Activated naive CD4-positive, alpha-beta T cell treated with anti-CD3 and anti-CD28 coated beads, Interleukin-2, amount 50 U/mL, for 24 hours (primary cell): ENCODE results near the gene RBM17.
A peak's percentile ranks its signal among the peaks of the same experiment; 100 is the strongest.

Experiments
- H3K27ac Mint-ChIP-seq: one replicate; pipeline ENCODE4 v1.8.0; 2021; ENCODE audit warnings: mild to moderate bottlenecking, mixed read lengths
- H3K27me3 Mint-ChIP-seq: one replicate; pipeline ENCODE4 v1.8.0; 2021; ENCODE audit warnings: mixed read lengths
- H3K36me3 Mint-ChIP-seq: one replicate; pipeline ENCODE4 v1.8.0; 2021; ENCODE audit warnings: mixed read lengths
- H3K4me1 Mint-ChIP-seq: one replicate; pipeline ENCODE4 v1.8.0; 2021; ENCODE audit warnings: mixed read lengths
- H3K4me3 Mint-ChIP-seq: one replicate; pipeline ENCODE4 v1.8.0; 2021; ENCODE audit warnings: mild to moderate bottlenecking, mixed read lengths
- H3K9me3 Mint-ChIP-seq: one replicate; pipeline ENCODE4 v1.8.0; 2021; ENCODE audit warnings: mixed read lengths

The RBM17 gene

DNA sequence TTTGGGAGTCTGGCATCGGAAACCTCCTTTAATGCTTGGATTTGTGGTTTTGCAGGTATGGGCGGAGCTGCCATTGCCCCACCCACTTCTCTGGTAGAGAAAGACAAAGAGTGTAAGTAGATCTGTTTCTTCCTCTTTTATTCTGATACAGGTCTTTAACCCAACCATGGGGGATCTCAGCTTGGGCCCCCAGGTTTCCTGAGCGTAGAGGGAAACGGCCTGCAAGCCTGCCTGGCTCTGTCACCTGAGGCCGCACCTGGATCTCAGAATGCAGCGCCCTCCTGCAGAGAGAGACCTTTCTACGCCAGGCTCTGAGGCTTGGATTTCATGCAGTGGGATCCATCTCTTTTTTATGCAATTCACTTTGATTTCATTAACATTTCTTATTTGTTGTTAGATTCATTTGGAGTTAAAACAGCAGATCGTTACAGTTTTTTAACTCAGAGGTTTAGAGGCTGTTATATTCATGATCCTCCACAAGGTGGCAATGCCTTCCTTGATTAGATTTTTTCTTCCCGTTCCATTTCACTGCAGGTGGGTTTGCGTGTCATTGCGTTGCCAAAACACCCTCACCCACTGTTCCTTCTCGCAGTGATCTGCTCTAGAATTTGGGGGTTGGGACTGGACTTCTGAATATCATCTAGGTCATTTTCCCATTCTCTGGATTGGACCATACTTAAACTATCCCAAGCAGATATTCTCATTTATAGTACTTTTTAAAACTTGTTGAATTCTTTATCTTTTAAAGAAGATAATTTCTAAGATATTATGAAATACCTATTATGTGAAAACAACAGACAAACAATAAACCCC, 20.0 kb downstream of the RBM17 start:
- Mint-ChIP-seq H3K27me3 (no peaks in the 10 kb centered on the region), H3K9me3 (no peaks in the 10 kb centered on the region), H3K27ac (peak overlapping the region; percentile 89), H3K4me1 (peaks cover 20% of the 10 kb centered on the region), H3K36me3 (peaks cover 28% of the 10 kb centered on the region), H3K4me3 (no peak overlapping the region)

DNA sequence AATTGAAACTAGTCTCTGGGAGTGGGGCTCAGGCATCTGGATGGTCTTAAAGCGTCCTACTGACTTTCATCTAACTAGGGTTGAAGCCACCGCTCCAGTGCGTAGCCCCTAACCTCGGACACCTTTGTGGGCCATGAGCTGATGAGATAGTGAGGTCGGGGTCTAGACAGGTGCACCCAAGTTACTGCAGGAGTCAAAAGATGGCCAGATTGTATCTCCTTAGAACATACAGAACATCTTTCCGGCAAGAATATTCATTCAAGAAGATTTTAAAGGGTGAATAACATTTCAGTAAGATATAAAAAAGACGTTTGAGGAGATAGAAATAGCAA, 20.6 kb downstream of the RBM17 start:
- Mint-ChIP-seq H3K36me3 (peaks cover 31% of the 10 kb centered on the region), H3K9me3 (no peaks in the 10 kb centered on the region), H3K4me1 (peaks cover 22% of the 10 kb centered on the region), H3K27ac (peak overlapping the region; percentile 39), H3K27me3 (no peaks in the 10 kb centered on the region), H3K4me3 (no peak overlapping the region)

DNA sequence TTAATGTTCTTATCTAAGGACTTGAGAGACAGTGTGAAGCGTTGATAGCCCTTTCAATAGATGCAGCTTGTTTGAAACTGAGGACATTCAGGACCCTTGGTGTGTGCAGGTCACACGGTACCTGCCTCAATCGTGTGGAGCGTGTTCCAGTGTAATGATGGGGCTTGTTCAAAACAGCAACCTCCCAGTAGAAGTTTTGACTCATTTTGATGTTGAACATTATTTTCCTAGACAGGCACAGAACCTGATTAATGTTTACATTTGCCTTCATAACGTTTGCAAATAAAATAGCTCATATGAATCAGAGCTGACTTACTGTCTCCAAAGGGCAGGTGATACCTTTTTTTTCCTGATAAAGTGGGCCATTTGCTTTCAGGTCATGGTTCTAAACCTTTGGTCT, 21.3 kb downstream of the RBM17 start:
- peak overlapping the region; percentile 39 for H3K27ac Mint-ChIP-seq
- no peak overlapping the region for H3K4me3 Mint-ChIP-seq
- peaks cover 22% of the 10 kb centered on the region for H3K4me1 Mint-ChIP-seq
- H3K36me3 Mint-ChIP-seq, result peaks cover 31% of the 10 kb centered on the region
- H3K9me3 Mint-ChIP-seq, result no peaks in the 10 kb centered on the region
- H3K27me3 Mint-ChIP-seq, result no peaks in the 10 kb centered on the region

DNA sequence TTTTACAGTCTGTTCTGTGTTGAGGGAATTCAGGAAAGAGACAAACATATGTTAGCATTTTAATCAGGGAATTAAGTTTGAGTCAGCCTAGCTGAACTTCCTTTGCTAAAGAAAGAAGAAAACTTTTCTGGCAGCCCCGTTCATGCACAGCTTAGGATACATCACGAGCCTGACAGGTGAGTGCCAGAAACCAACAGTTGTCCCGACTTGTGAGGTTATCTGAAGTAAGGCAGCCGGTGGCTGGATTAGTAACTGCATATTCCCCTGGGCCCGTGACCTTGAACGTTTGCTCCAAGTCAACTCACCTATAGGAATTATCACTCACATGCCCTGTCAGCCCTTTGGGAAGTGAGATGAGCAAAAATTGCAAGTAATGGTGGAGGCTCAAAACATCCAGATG, 24.1 kb downstream of the RBM17 start:
- H3K9me3 Mint-ChIP-seq, result no peaks in the 10 kb centered on the region
- peaks cover 22% of the 10 kb centered on the region for H3K4me1 Mint-ChIP-seq

DNA sequence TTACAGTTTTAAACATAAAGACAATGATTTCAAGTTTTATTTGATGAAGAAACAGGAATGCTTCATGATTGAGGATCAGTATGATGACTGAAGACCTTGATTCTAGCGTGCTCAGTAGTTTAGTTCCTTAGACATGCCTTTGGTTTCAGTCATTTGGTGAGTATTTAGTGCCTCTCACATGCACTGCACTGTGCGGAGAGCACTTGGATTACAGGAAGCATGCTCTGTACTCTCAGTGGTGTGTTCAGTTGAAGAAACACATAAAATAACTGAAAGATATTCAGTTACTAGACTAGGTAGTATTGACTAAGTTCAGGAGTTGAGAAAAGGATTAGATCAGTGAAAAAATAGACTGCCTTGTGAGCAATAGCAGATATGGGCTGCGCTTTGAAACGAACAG, 25.5 kb downstream of the RBM17 start:
- no peaks in the 10 kb centered on the region for H3K27me3 Mint-ChIP-seq
- H3K9me3 Mint-ChIP-seq, result no peaks in the 10 kb centered on the region
- H3K36me3 Mint-ChIP-seq, result peaks cover 27% of the 10 kb centered on the region
- peak overlapping the region; percentile 71 for H3K27ac Mint-ChIP-seq
- peaks cover 11% of the 10 kb centered on the region for H3K4me1 Mint-ChIP-seq
- H3K4me3 Mint-ChIP-seq, result no peak overlapping the region

More for the DNA sequence above, 24.1 kb downstream of the RBM17 start:
- no peak overlapping the region for H3K27ac Mint-ChIP-seq
- H3K36me3 Mint-ChIP-seq, result peaks cover 33% of the 10 kb centered on the region
- H3K4me3 Mint-ChIP-seq, result no peak overlapping the region
- no peaks in the 10 kb centered on the region for H3K27me3 Mint-ChIP-seq

DNA sequence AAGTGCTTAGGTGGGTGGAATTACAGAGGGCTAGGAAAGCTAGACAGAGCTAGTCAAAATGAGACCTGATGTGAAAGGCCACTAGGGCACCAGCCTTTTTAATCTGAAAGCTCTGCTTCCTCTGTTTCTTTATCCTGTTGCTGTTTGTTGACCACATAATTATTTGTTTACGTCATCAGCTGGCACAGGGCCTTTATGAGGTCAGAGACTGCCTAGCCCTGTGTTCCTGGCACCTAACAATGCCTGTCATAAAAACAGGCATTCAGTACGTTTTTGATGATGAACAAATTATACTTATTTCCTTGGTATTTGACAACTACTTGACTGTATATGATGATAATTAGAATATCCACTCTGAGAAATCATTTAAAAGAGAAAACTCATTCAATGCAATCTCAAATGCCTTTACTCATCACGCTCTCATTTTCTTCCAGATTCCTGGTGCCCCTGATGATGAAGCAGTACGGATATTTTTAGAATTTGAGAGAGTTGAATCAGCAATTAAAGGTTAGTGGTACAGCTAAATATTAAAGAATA, 26.0 kb downstream of the RBM17 start:
- no peak overlapping the region for H3K27ac Mint-ChIP-seq
- no peak overlapping the region for H3K4me3 Mint-ChIP-seq
- H3K9me3 Mint-ChIP-seq, result no peaks in the 10 kb centered on the region
- peaks cover 24% of the 10 kb centered on the region for H3K36me3 Mint-ChIP-seq
- peaks cover 11% of the 10 kb centered on the region for H3K4me1 Mint-ChIP-seq
- no peaks in the 10 kb centered on the region for H3K27me3 Mint-ChIP-seq

DNA sequence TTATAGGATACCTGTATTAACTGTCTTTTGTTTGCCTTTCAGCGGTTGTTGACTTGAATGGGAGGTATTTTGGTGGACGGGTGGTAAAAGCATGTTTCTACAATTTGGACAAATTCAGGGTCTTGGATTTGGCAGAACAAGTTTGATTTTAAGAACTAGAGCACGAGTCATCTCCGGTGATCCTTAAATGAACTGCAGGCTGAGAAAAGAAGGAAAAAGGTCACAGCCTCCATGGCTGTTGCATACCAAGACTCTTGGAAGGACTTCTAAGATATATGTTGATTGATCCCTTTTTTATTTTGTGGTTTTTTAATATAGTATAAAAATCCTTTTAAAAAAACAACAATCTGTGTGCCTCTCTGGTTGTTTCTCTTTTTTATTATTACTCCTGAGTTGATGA, 26.6 kb downstream of the RBM17 start:
- Mint-ChIP-seq H3K4me1 (peaks cover 13% of the 10 kb centered on the region), H3K36me3 (peaks cover 23% of the 10 kb centered on the region), H3K27ac (peak overlapping the region; percentile 46), H3K27me3 (no peaks in the 10 kb centered on the region), H3K4me3 (no peak overlapping the region), H3K9me3 (no peaks in the 10 kb centered on the region)

DNA sequence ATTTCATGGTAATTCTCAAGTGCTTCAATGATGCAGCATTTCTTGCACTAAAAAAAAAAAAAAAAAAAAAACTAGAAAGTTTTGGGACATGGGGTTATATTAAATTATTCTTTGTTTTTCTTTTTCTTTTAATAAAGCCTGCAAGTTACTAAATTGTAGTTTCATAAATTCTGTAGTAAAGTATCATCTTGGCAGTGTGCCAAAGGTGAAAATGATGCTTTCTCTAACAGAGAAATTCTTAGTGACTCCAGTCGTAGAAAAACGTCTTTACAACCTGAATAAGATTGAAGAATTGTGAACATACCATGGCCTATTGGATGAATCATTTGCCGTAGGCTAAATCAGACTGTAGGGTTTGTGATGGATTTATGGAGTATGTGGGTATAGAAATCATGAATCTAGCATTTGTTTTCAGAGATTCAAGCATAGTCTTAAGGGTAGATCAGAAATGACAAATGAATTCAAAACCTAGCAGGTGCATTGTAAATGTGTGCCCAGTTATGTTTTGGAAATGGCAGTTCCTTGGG, 27.1 kb downstream of the RBM17 start:
- peaks cover 13% of the 10 kb centered on the region for H3K4me1 Mint-ChIP-seq
- peaks cover 20% of the 10 kb centered on the region for H3K36me3 Mint-ChIP-seq
- no peak overlapping the region for H3K4me3 Mint-ChIP-seq

DNA sequence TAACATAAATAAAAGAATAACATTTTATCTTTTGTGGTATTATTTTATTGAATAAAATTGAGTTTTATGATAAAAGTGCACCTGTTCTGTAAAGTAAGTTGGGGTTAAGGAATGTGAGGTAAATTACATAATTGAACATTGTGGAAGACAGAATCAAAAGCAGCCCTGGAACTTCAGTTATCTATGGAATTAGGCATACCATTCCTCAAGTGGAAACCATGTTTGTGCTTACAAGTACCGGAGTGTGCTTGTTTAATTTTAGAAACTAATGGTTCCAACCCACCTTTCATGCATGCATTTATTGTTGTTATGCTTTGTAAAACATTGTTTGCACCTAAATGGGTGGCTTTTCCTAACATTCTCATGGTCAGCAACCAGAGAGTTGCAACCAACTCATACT, 28.0 kb downstream of the RBM17 start:
- H3K36me3 Mint-ChIP-seq, result peaks cover 18% of the 10 kb centered on the region
- no peaks in the 10 kb centered on the region for H3K9me3 Mint-ChIP-seq
- no peak overlapping the region for H3K4me3 Mint-ChIP-seq
- no peaks in the 10 kb centered on the region for H3K27me3 Mint-ChIP-seq
- H3K4me1 Mint-ChIP-seq, result peaks cover 13% of the 10 kb centered on the region
- H3K27ac Mint-ChIP-seq, result no peak overlapping the region

More for the DNA sequence above, 27.1 kb downstream of the RBM17 start:
- Mint-ChIP-seq H3K27ac (no peak overlapping the region), H3K9me3 (no peaks in the 10 kb centered on the region), H3K27me3 (no peaks in the 10 kb centered on the region)

DNA sequence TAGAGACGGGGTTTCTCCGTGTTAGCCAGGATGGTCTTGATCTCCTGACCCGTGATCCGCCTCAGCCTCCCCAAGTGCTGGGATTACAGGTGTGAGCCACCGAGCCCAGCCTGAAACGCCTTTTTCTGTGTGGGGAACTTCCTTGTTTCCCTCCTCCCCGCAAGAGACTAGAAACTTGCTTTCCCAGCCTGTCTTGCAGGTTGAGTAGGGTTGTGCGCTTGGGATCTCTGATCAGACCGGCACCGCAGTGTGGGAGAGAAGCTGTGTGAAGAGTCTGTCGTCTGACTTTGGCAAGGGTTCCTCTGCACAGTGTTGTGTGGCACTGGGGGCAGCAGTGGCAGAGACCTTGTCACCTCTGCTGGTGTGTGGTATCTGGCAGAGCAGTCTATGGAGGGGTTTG, 28.9 kb downstream of the RBM17 start:
- no peak overlapping the region for H3K4me3 Mint-ChIP-seq
- H3K27me3 Mint-ChIP-seq, result no peaks in the 10 kb centered on the region
- peaks cover 13% of the 10 kb centered on the region for H3K36me3 Mint-ChIP-seq
- no peaks in the 10 kb centered on the region for H3K9me3 Mint-ChIP-seq
- H3K4me1 Mint-ChIP-seq, result peaks cover 13% of the 10 kb centered on the region
- H3K27ac Mint-ChIP-seq, result peak overlapping the region; percentile 65

DNA sequence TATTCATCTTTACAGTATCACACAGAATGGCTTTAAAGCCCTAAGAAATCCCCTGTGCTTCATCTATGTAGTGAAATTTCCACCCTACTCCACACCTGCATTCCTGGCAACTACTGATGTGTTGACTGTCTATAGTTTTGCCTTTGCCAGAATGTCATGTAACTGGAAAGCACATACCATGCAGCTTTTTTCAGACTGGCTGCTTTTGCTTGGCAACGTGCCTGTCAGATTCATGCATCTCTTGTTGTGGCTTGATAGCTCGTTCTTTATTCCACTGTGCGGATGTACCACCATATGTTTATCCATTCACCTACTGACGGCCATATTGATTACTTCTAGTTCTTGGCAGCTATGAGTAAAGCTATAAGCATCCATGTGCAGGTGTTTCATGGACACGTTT, 30.6 kb downstream of the RBM17 start:
- Mint-ChIP-seq H3K27me3 (no peaks in the 10 kb centered on the region), H3K27ac (no peak overlapping the region), H3K9me3 (no peaks in the 10 kb centered on the region), H3K4me3 (no peak overlapping the region), H3K36me3 (peaks cover 4% of the 10 kb centered on the region), H3K4me1 (peaks cover 10% of the 10 kb centered on the region)

DNA sequence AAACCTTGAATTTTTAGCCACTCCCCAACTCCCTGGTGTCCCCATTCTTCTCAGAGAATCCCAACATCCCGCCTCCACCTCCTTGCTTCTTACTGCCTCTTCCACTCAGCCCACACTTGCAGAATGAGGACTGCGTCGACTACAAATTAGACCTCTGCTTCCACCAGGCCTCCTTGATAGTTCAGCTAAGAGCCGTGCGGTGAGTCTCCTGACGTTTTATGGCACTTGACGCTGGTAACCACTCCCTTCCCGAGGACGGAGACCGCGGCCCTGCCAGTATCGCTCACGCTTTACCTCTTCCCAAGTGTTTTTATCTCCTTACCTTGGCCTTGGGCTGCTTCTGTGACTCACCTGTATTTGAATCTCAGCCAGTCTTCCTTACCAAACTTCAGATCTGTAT, 31.1 kb downstream of the RBM17 start:
- Mint-ChIP-seq H3K36me3 (peaks cover 2% of the 10 kb centered on the region), H3K27ac (peak overlapping the region; percentile 8), H3K4me1 (peaks cover 10% of the 10 kb centered on the region), H3K4me3 (no peak overlapping the region), H3K27me3 (no peaks in the 10 kb centered on the region), H3K9me3 (no peaks in the 10 kb centered on the region)

DNA sequence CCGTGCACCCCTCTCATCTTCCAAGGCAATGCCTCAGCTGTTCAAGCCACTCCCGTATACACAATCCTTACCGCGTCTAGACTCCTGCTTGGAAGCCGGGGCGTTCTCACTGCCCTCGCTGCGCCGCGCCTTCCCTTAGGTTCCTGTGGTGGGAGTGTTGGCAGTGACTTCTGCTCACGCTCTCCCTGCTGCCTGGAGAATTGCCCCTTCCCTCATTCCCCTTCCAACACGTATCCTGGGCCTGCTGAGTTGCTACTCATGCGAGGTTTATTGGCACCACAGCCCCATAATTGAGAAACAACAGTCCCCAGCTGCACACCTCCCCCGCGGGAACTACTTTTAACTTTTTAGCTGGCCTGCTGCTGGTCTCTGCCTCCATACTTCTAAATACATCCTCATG, 31.9 kb downstream of the RBM17 start:
- H3K4me3 Mint-ChIP-seq, result no peak overlapping the region
- H3K36me3 Mint-ChIP-seq, result no peaks in the 10 kb centered on the region
- peak overlapping the region; percentile 72 for H3K27ac Mint-ChIP-seq
- no peaks in the 10 kb centered on the region for H3K27me3 Mint-ChIP-seq
- H3K9me3 Mint-ChIP-seq, result no peaks in the 10 kb centered on the region
- H3K4me1 Mint-ChIP-seq, result peaks cover 10% of the 10 kb centered on the region

DNA sequence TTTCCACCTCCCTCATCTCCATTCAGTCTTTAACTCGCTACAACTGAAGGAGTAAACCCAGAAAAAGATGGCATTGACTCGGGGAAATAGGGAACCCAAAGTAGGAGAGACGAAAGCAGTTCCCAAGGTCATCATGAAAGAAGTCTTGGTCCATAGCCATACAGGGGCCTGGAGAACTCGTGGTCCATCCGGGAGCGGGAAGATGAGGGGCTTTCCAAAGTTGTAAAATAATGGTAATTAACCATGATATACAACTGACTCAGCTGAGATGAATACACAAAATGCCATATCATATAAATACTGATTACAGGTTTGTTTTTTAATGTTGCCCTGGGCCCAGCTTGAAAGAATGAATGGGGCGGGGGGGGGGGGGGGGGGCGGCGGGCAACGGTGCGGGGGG, 32.3 kb downstream of the RBM17 start:
- Mint-ChIP-seq H3K27ac (peak overlapping the region; percentile 72), H3K36me3 (no peaks in the 10 kb centered on the region), H3K9me3 (no peaks in the 10 kb centered on the region), H3K27me3 (no peaks in the 10 kb centered on the region), H3K4me1 (peaks cover 10% of the 10 kb centered on the region), H3K4me3 (no peak overlapping the region)

DNA sequence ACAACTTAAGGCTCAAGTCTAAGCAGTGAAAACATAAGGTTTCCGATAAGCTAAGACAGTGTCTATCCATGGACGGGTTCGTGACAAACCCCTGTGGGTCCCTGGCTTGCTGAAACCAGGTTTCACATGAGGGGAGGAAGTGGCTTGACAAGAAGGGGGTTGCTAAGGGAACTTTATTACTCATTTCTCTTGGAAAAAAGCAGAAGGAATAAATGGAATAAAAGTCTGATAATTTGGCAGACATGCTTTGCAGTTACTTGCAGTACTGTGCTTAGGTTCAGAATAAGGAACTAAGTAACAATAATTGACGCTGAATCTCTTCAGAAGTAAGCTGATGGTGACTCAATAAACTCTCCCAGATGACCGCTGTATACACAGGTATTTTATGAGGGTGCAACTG, 34.7 kb downstream of the RBM17 start:
- Mint-ChIP-seq H3K9me3 (no peaks in the 10 kb centered on the region), H3K4me1 (peaks cover 11% of the 10 kb centered on the region), H3K4me3 (no peak overlapping the region), H3K27ac (no peak overlapping the region), H3K27me3 (no peaks in the 10 kb centered on the region), H3K36me3 (no peaks in the 10 kb centered on the region)

DNA sequence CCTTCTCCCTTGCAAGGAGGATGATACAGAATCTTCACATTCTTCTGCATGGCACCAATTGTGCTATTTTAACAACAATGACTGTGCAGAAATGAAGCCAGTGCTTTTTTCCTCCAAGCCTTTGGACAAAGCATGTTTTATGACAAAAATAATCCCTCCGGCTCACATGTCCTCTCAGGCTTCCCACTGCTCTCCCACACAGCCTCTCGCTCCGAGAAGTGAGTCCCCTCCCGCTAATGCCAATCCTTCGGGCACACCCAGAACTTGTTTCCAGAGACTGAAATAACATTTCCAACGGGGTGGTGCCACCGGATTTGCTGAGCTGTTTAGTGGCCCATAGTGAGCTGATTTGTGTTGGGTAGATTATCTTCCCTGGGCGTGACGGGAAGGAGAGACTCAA, 35.8 kb downstream of the RBM17 start:
- H3K36me3 Mint-ChIP-seq, result no peaks in the 10 kb centered on the region
- H3K9me3 Mint-ChIP-seq, result no peaks in the 10 kb centered on the region
- H3K4me1 Mint-ChIP-seq, result peaks cover 19% of the 10 kb centered on the region
- H3K27me3 Mint-ChIP-seq, result no peaks in the 10 kb centered on the region
- H3K27ac Mint-ChIP-seq, result no peak overlapping the region
- H3K4me3 Mint-ChIP-seq, result no peak overlapping the region
